ENCODE data around the gene SH2B3. TPM values are rescaled to one million over a fixed set of nuclear protein-coding genes. Genes with fewer than 3 reads are reported as not detected.

Gene SH2B3
- total RNA-seq, 1 experiment from 2014 or later = 40.3 TPM

DNA sequence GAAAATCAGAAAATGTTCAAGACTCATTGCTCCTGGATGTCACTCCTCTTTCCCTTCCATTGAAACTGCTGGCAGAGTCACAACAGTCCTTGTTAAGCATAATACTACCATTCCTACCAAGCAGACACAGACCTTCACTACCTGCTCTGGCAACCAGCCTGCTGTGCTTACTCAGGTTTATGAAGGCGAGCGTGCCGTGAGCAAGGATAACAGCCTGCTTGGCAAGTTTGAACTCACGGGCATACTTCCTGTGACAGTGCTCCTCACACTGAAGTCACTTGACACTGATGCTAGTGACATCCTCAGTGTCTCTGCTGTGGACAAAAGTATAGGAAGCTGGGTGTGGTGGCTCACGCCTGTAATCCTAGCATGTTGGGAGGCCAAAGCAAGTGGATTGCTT is 21.1 kb upstream of the SH2B3 start:
- WGBS (ENCODE audit: extremely low coverage, insufficient read length, low lambda C conversion rate) = no CpG with 5 or more reads among the region's 5 CpGs
- no peak overlapping the region for H3K4me2 ChIP-seq (ENCODE audit: insufficient read depth, insufficient read length, low read length)

More for the DNA sequence above, 21.1 kb upstream of the SH2B3 start:
- Histone ChIP-seq H2AK5ac (ENCODE audit: insufficient read length, low read length) (no peak overlapping the region), H4K5ac (ENCODE audit: insufficient read length, low read depth, low read length) (no peak overlapping the region), H3K18ac (ENCODE audit: insufficient read length, low read depth, low read length) (no peak overlapping the region), H2BK15ac (ENCODE audit: low read depth, low read length) (no peak overlapping the region), H3K27me3 (ENCODE audit: insufficient read depth, low read length) (no peaks in the 10 kb centered on the region), H3K79me2 (ENCODE audit: insufficient read depth, low read length) (no peaks in the 10 kb centered on the region), H3K23ac (ENCODE audit: insufficient read length, low read depth, low read length) (no peak overlapping the region), H3K56ac (ENCODE audit: insufficient read length, low read depth, low read length) (no peak overlapping the region), H3K14ac (ENCODE audit: insufficient read depth, low read length) (no peak overlapping the region), H3K4ac (ENCODE audit: low read depth, low read length) (no peak overlapping the region), H3K9ac (ENCODE audit: extremely low read depth, insufficient read length, low read length) (no peak overlapping the region), H4K8ac (replicated peaks; ENCODE audit: insufficient read length, low read depth, low read length) (no peak overlapping the region), H3T11ph (ENCODE audit: low read length) (no peak overlapping the region), H4K20me1 (ENCODE audit: control insufficient read depth, insufficient read depth, insufficient read length) (no peaks in the 10 kb centered on the region), H2BK20ac (ENCODE audit: low read depth, low read length, poor library complexity, severe bottlenecking) (no peak overlapping the region), H2BK12ac (ENCODE audit: insufficient read length, low read depth, low read length) (no peak overlapping the region), H2AFZ (ENCODE audit: low read length) (no peak overlapping the region), H3K27ac (ENCODE audit: insufficient read length, low read depth, low read length) (no peak overlapping the region), H3K9me3 (ENCODE audit: control insufficient read depth, low read depth, low read length) (no peaks in the 10 kb centered on the region), H3K23me2 (ENCODE audit: insufficient read length, low read depth, low read length, poor library complexity, severe bottlenecking) (no peaks in the 10 kb centered on the region), H3K79me1 (ENCODE audit: insufficient read depth, low read depth, low read length, poor library complexity, severe bottlenecking) (no peaks in the 10 kb centered on the region), H2BK120ac (ENCODE audit: low read depth, low read length, poor library complexity, severe bottlenecking) (no peak overlapping the region), H4K91ac (ENCODE audit: insufficient read length, low read depth, low read length) (no peak overlapping the region), H2BK5ac (ENCODE audit: insufficient read length, low read length) (no peak overlapping the region), H3K4me1 (ENCODE audit: insufficient read depth, low read length) (no peaks in the 10 kb centered on the region)
- H3K4me1 Mint-ChIP-seq = 0 out of 4 replicates have a peak, but pooled peaks cover 0 to 2% of the 10 kb centered on the region in 2 experiments
- H3K36me3 Mint-ChIP-seq (ENCODE audit: insufficient read depth in 1 of 3, low read depth in 3 of 3) = no peaks in the 10 kb centered on the region
- TF ChIP-seq CTCF (conservative IDR thresholded peaks at IDR 0.05) = no peak
- no peak overlapping the region for H3K27ac Mint-ChIP-seq
- no peak for DNase-seq
- peaks cover 25% of the 10 kb centered on the region for H3K27me3 Mint-ChIP-seq (ENCODE audit: low read depth)
- H3K4me3 Mint-ChIP-seq = no peak overlapping the region
- H3K9me3 Mint-ChIP-seq = no peaks in the 10 kb centered on the region

Measured in H9 (cell line).